MM.1S (cell line): ENCODE data around the gene ALG5.

Source experiments
- EZH2 ChIP-seq: fragments of 300-600 bp; sonication (generic); optimal IDR thresholded peaks from 2 replicates; pipeline ENCODE3; 2017; ENCODE audit warnings: low read depth, mild to moderate bottlenecking, antibody characterized with exemption, low read length, mixed read lengths
- EZH2phosphoT487 ChIP-seq: fragments of 300-600 bp; sonication (generic); IDR thresholded peaks from 2 replicates; pipeline ENCODE4 v1.6.1; 2018; ENCODE audit warnings: antibody characterized with exemption, low read length
- TF ChIP-seq, protein P1 (sequence below): fragments of 300-600 bp; sonication (generic); IDR thresholded peaks from 2 replicates; pipeline ENCODE4 v1.5.1; 2016; ENCODE audit warnings: antibody characterized with exemption, low read length, mixed read lengths

DNA sequence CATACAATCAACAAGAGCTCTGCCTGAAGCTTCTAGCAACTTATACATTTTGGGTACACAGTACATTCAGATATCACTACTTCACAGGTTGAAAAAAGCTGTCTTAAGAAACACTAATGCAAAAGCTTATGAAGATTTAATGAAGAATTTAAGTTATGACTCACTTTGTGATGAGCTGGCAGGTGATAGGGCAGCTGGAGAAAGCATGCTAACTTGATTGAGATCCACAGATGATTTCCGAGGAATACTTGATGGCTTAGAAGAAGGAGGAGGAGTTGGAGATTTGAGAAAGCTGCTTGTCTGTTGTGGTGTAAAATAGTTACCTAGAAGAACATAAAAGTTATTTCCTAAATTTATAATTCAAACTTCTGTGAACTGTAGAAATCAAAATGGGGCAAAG lies 24.7 kb upstream of the ALG5 start:
- TF ChIP-seq, protein P1, sequence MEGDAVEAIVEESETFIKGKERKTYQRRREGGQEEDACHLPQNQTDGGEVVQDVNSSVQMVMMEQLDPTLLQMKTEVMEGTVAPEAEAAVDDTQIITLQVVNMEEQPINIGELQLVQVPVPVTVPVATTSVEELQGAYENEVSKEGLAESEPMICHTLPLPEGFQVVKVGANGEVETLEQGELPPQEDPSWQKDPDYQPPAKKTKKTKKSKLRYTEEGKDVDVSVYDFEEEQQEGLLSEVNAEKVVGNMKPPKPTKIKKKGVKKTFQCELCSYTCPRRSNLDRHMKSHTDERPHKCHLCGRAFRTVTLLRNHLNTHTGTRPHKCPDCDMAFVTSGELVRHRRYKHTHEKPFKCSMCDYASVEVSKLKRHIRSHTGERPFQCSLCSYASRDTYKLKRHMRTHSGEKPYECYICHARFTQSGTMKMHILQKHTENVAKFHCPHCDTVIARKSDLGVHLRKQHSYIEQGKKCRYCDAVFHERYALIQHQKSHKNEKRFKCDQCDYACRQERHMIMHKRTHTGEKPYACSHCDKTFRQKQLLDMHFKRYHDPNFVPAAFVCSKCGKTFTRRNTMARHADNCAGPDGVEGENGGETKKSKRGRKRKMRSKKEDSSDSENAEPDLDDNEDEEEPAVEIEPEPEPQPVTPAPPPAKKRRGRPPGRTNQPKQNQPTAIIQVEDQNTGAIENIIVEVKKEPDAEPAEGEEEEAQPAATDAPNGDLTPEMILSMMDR, result no peak
- no peak for TF ChIP-seq EZH2phosphoT487
- TF ChIP-seq EZH2, result no peak
